Heart right ventricle (tissue), 16 donors: ENCODE data around the gene PANX2. TPM values are rescaled to one million over a fixed set of nuclear protein-coding genes. Genes with fewer than 3 reads are reported as not detected.

ENCODE experiments used
- ATAC-seq, 8 donors: fragments of 200-7000 bp; cut with Tn5 transposase; one replicate each; pipeline ENCODE4 v1.9.1; 2020; ENCODE audit warnings: mild to moderate bottlenecking in 8 of 8, moderate library complexity in 8 of 8, moderate number of reproducible peaks in 1 of 8
- DNase-seq, 2 donors: peaks; one replicate each; pipeline ENCODE4 v3.0.0-alpha.2; 2020
- H3K27ac ChIP-seq, 10 donors: fragments of 200-600 bp; sonication (generic) in 2 of 10; one replicate each; pipeline versions ENCODE4 v1.5.0 to v1.8.0; 2020 to 2022; ENCODE audit warnings: mild to moderate bottlenecking in 3 of 10
- H3K27me3 ChIP-seq, 7 donors: fragments of 200-600 bp; one replicate each; pipeline ENCODE4 v1.8.0; 2021 to 2022; ENCODE audit warnings: mild to moderate bottlenecking in 2 of 7
- H3K36me3 ChIP-seq, 9 donors: fragments of 200-600 bp; sonication (generic) in 1 of 9; one replicate each; pipeline versions ENCODE4 v1.5.0 to v1.8.0; 2020 to 2022; ENCODE audit warnings: mild to moderate bottlenecking in 2 of 9
- H3K4me1 ChIP-seq, 9 donors: fragments of 200-600 bp; sonication (generic) in 1 of 9; one replicate each; pipeline versions ENCODE4 v1.5.0 to v1.8.0; 2020 to 2022; ENCODE audit warnings: mild to moderate bottlenecking in 4 of 9
- H3K4me3 ChIP-seq, 10 donors: fragments of 200-600 bp; sonication (generic) in 2 of 10; one replicate each; pipeline versions ENCODE4 v1.5.0 to v1.8.0; 2020 to 2022; ENCODE audit warnings: mild to moderate bottlenecking in 7 of 10, moderate library complexity in 2 of 10
- H3K9me3 ChIP-seq, 11 donors: fragments of 200-600 bp in 10 of 11; sonication (generic) in 2 of 11; one replicate each; pipeline versions ENCODE4 v1.5.0 to v1.8.0; 2013 to 2022; ENCODE audit warnings: mild to moderate bottlenecking in 2 of 11, control low read depth in 1 of 11, moderate library complexity in 1 of 11
- CTCF ChIP-seq, 9 donors: fragments of 200-600 bp; sonication (generic) in 2 of 9; IDR thresholded peaks; one replicate each; pipeline versions ENCODE4 v1.5.0 to v1.8.0; 2021 to 2022; ENCODE audit warnings: antibody characterized with exemption in 9 of 9, mild to moderate bottlenecking in 5 of 9, moderate library complexity in 1 of 9
- WGBS, 2 donors: extraction: QIAGEN DNeasy Blood & Tissue Kit; methylation state at CpG; one replicate each; pipeline ENCODE4 v1.1.7; 2013; ENCODE audit warnings: inconsistent platforms in 1 of 2; 5-methylcytosine and 5-hydroxymethylcytosine counted together
- intact Hi-C, 10 donors: fragments of 100-400 bp; cut with DNase I; formaldehyde crosslinking; loops; one replicate each; pipeline versions ENCODE4 v1.11.1 to v1.14.2; 2022
- polyA plus RNA-seq, 2 donors: library from polyadenylated mRNA; stranded (reverse); fragments of 200-250 nt; gene quantifications; one replicate each; pipeline ENCODE4 v1.2.3, GENCODE V29; 2013
- total RNA-seq, 10 donors: library from RNA; stranded (reverse); fragmentation: NEBNext Ultra II Directional in 3 of 10; extraction: Animal tissue kit (Norgen Biotek cat#: 25700) in 3 of 10; gene quantifications; one replicate each; pipeline versions ENCODE4 v1.2.1 to v1.2.4, GENCODE V29; 2021 to 2023
- donor health status: Arrhythmogenic right ventricular cardiomyopathy.
- donor health status: ischemic (EF 13 %, LVEDD 7.1; RV severe dilation, severe dysfunction).
- donor health status: healthy with polysubstance abuse.
- donor health status: DM: no; HTN: yes; CAD: no.
- donor health status: DM: no; HTN: no; CAD: no.
- donor health status: ischemic (EF 25% LVEDD 6.9; RV normal size, moderate dysfunction).
- donor health status: ischemic (EF 25% LVEDD 5.7; RV mildly dilated, moderate dysfunction).
- donor health status: healthy.
- donor health status: DM: yes; HTN: yes; CAD: no.
- donor health status: Ischemic cardiomyopathy.
- donor health status: ischemic (EF 35%, LVEDD 5.7; RV mildly dilated, moderate dysfunction).
- donor health status: nonischemic (EF 11% LVEDD 7.7; RV severe dilation, severe dysfunction).
- donor health status: DM: yes; HTN: yes; CAD: no.
- donor health status: PGD.
- donor health status: ischemic (EF 29% LVEDD 5.4; RV normal size, mild dysfunction).
- donor health status: nonischemic (EF 23%, LVEDD 6.1; RV moderate dilation, normal function).

Gene PANX2
- total and polyA plus RNA-seq, 12 donors: 0.07 to 0.61 (median 0.21) TPM; not detected in 3

- H3K4me1 ChIP-seq: no peaks in the 10 kb centered on the region
- TF ChIP-seq CTCF (IDR thresholded peaks at IDR 0.05): no peak
- DNase-seq (no peak), ATAC-seq (no peak)
- H3K4me3 ChIP-seq: no peak overlapping the region
- no peaks in the 10 kb centered on the region for H3K27me3 ChIP-seq
- H3K36me3 ChIP-seq: peaks cover 0 to 96% (median 17%) of the 10 kb centered on the region in 9 donors
- H3K9me3 ChIP-seq: no peaks in the 10 kb centered on the region
- 94 to 96% methylated on average over 25 of the region's 25 CpGs for WGBS, 2 donors
- no peak overlapping the region for H3K27ac ChIP-seq
- intact Hi-C loops: no loop called here
Observed at GRCh38 chr22:50227579-50228215, 57.2 kb downstream of the PANX2 start.

- peaks cover 0 to 96% (median 22%) of the 10 kb centered on the region in 9 donors for H3K36me3 ChIP-seq
- DNase-seq (no peak), ATAC-seq (no peak)
- H3K27me3 ChIP-seq: no peaks in the 10 kb centered on the region
- H3K4me1 ChIP-seq: no peaks in the 10 kb centered on the region
- no peak overlapping the region for H3K4me3 ChIP-seq
- H3K27ac ChIP-seq: no peak overlapping the region
- intact Hi-C loops: no loop called here
- no peak for TF ChIP-seq CTCF (IDR thresholded peaks at IDR 0.05)
- WGBS, 2 donors: 95 to 96% methylated on average over 9 of the region's 9 CpGs
- H3K9me3 ChIP-seq: no peaks in the 10 kb centered on the region
Observed at GRCh38 chr22:50228366-50228765, 57.8 kb downstream of the PANX2 start.

GRCh38 chr22:50229370-50229769 lies 58.8 kb downstream of the PANX2 start:
- 97% methylated on average over 16 of the region's 16 CpGs for WGBS, 2 donors
- Histone ChIP-seq H3K27ac (no peak overlapping the region), H3K4me1 (no peaks in the 10 kb centered on the region), H3K9me3 (no peaks in the 10 kb centered on the region), H3K4me3 (no peak overlapping the region), H3K27me3 (no peaks in the 10 kb centered on the region), H3K36me3 (peaks cover 0 to 89% (median 21%) of the 10 kb centered on the region in 9 donors)
- DNase-seq (no peak), ATAC-seq (no peak)
- no peak for TF ChIP-seq CTCF (IDR thresholded peaks at IDR 0.05)
- intact Hi-C loops: no loop called here

Other genes with a start within 250 kb of the PANX2 start
- gene PIM3, start 210.0 kb upstream of the PANX2 start, total RNA-seq: 10 to 100 TPM; 27.4 to 81.6 (median 41.6) TPM
- gene PIM3, start 210.0 kb upstream of the PANX2 start, polyA plus RNA-seq: 10 to 100 TPM; 43.9 to 62.0 TPM
- gene IL17REL, start 158.0 kb upstream of the PANX2 start, total RNA-seq: under 1 TPM in 1 of 10 donors, not detected in 9; 0.11 TPM
- gene IL17REL, start 158.0 kb upstream of the PANX2 start, polyA plus RNA-seq: not detected
- gene TTLL8, start 112.4 kb upstream of the PANX2 start, total RNA-seq: not detected
- gene TTLL8, start 112.4 kb upstream of the PANX2 start, polyA plus RNA-seq: not detected
- gene MLC1, start 85.3 kb upstream of the PANX2 start, total RNA-seq: 1 to 10 TPM in 1 of 10 donors, under 1 TPM in 5, not detected in 4; 0.11 to 1.6 (median 0.37) TPM
- under 1 TPM; 0.03 to 0.07 TPM for gene MLC1, start 85.3 kb upstream of the PANX2 start, polyA plus RNA-seq
- under 1 TPM in 2 of 10 donors, not detected in 8; 0.16 to 0.42 TPM for gene MOV10L1, start 80.7 kb upstream of the PANX2 start, total RNA-seq
- gene MOV10L1, start 80.7 kb upstream of the PANX2 start, polyA plus RNA-seq: under 1 TPM; 0.16 to 0.37 TPM
- gene TRABD, start 15.2 kb downstream of the PANX2 start, total RNA-seq: 10 to 100 TPM; 13.6 to 24.9 (median 16.4) TPM
- 10 to 100 TPM; 31.6 to 40.8 TPM for gene TRABD, start 15.2 kb downstream of the PANX2 start, polyA plus RNA-seq
- 10 to 100 TPM in 9 of 10 donors, 1 to 10 TPM in 1; 9.6 to 24.6 (median 11.9) TPM for gene SELENOO, start 30.3 kb downstream of the PANX2 start, total RNA-seq
- 10 to 100 TPM; 22.6 to 29.8 TPM for gene SELENOO, start 30.3 kb downstream of the PANX2 start, polyA plus RNA-seq
- 10 to 100 TPM; 15.5 to 23.3 (median 18.5) TPM for gene TUBGCP6, start 74.3 kb downstream of the PANX2 start, total RNA-seq
- gene TUBGCP6, start 74.3 kb downstream of the PANX2 start, polyA plus RNA-seq: 10 to 100 TPM; 14.2 to 40.7 TPM
- 10 to 100 TPM in 6 of 10 donors, 1 to 10 TPM in 4; 7.1 to 16.7 (median 10.3) TPM for gene HDAC10, start 80.5 kb downstream of the PANX2 start, total RNA-seq
- gene HDAC10, start 80.5 kb downstream of the PANX2 start, polyA plus RNA-seq: 10 to 100 TPM in 1 of 2 donors, 1 to 10 TPM in 1; 7.9 to 20.3 TPM
- gene MAPK12, start 91.0 kb downstream of the PANX2 start, total RNA-seq: 10 to 100 TPM; 10.6 to 21.9 (median 16.1) TPM
- 10 to 100 TPM; 14.8 to 23.0 TPM for gene MAPK12, start 91.0 kb downstream of the PANX2 start, polyA plus RNA-seq
- gene MAPK11, start 99.6 kb downstream of the PANX2 start, total RNA-seq: 10 to 100 TPM in 2 of 10 donors, 1 to 10 TPM in 8; 4.3 to 11.3 (median 7.1) TPM
- gene MAPK11, start 99.6 kb downstream of the PANX2 start, polyA plus RNA-seq: 10 to 100 TPM; 11.6 to 18.0 TPM
- 100 to 1,000 TPM in 1 of 10 donors, 10 to 100 TPM in 9; 43.0 to 101 (median 57.8) TPM for gene PLXNB2, start 136.9 kb downstream of the PANX2 start, total RNA-seq
- gene PLXNB2, start 136.9 kb downstream of the PANX2 start, polyA plus RNA-seq: 10 to 100 TPM; 33.5 to 71.0 TPM
- gene DENND6B, start 156.3 kb downstream of the PANX2 start, total RNA-seq: 1 to 10 TPM; 1.1 to 3.6 (median 2.0) TPM
- gene DENND6B, start 156.3 kb downstream of the PANX2 start, polyA plus RNA-seq: 1 to 10 TPM; 1.7 to 3.1 TPM
- gene PPP6R2, start 172.6 kb downstream of the PANX2 start, total RNA-seq: 10 to 100 TPM; 34.7 to 51.5 (median 36.8) TPM
- 10 to 100 TPM; 38.6 to 38.8 TPM for gene PPP6R2, start 172.6 kb downstream of the PANX2 start, polyA plus RNA-seq